Kasumi-1 (cell line): ENCODE measurements around the gene TCERG1L.

Experiments
- DNase-seq, 2 experiments: peaks; one replicate each; lab custom pipeline; 2025; lab: John Stamatoyannopoulos, UW

The TCERG1L gene

GRCh38 chr10:131124945-131125344 is 186.6 kb downstream of the TCERG1L start:
- DNase-seq = no peak

- no peak for DNase-seq
Observed at GRCh38 chr10:131123496-131123895, 188.0 kb downstream of the TCERG1L start.

- no peak for DNase-seq
Observed at GRCh38 chr10:131121511-131122035, 189.9 kb downstream of the TCERG1L start.

- DNase-seq = no peak
Observed at GRCh38 chr10:131119626-131120355, 191.7 kb downstream of the TCERG1L start.

- no peak for DNase-seq
Observed at GRCh38 chr10:131117416-131118212, 193.9 kb downstream of the TCERG1L start.

- no peak for DNase-seq
Observed at GRCh38 chr10:131116991-131117375, 194.5 kb downstream of the TCERG1L start.

- no peak for DNase-seq
Observed at GRCh38 chr10:131116216-131116990, 195.1 kb downstream of the TCERG1L start.

- DNase-seq = no peak
Observed at GRCh38 chr10:131115801-131116200, 195.7 kb downstream of the TCERG1L start.

- DNase-seq = no peak
Observed at GRCh38 chr10:131115321-131115720, 196.2 kb downstream of the TCERG1L start.

- no peak for DNase-seq
Observed at GRCh38 chr10:131114846-131115245, 196.7 kb downstream of the TCERG1L start.

- no peak for DNase-seq
Observed at GRCh38 chr10:131113709-131114291, 197.7 kb downstream of the TCERG1L start.

GRCh38 chr10:131113165-131113564 is 198.4 kb downstream of the TCERG1L start:
- DNase-seq = no peak

GRCh38 chr10:131112691-131113090 is 198.8 kb downstream of the TCERG1L start:
- DNase-seq = no peak

GRCh38 chr10:131111471-131112080 is 199.9 kb downstream of the TCERG1L start:
- no peak for DNase-seq

- DNase-seq = no peak
Observed at GRCh38 chr10:131111007-131111406, 200.5 kb downstream of the TCERG1L start.

- DNase-seq = no peak
Observed at GRCh38 chr10:131110241-131110783, 201.2 kb downstream of the TCERG1L start.

GRCh38 chr10:131109726-131110125 is 201.8 kb downstream of the TCERG1L start:
- DNase-seq = no peak

- DNase-seq = no peak
Observed at GRCh38 chr10:131109291-131109690, 202.2 kb downstream of the TCERG1L start.

- no peak for DNase-seq
Observed at GRCh38 chr10:131107970-131108369, 203.6 kb downstream of the TCERG1L start.

- no peak for DNase-seq
Observed at GRCh38 chr10:131102676-131103075, 208.8 kb downstream of the TCERG1L start.

GRCh38 chr10:131102147-131102546 is 209.4 kb downstream of the TCERG1L start:
- DNase-seq = no peak
